Measurements from ENCODE around the gene BRAF.

BRAF gene

GRCh38 chr7:140902303-140902953 lies 22.3 kb downstream of the BRAF start:
- TF ChIP-seq PATZ1 (CRISPR knock-in tag; IDR thresholded peaks at IDR 0.05; ENCODE audit: borderline replicate concordance) (no peak), ISL1 (CRISPR knock-in tag; IDR thresholded peaks at IDR 0.05) (no peak), OSR1 (CRISPR knock-in tag; IDR thresholded peaks at IDR 0.05) (no peak), ZNF70 (CRISPR knock-in tag; IDR thresholded peaks at IDR 0.05) (no peak), CREB5 (CRISPR knock-in tag; IDR thresholded peaks at IDR 0.05; ENCODE audit: low read depth) (no peak), ZNF565 (CRISPR knock-in tag; conservative IDR thresholded peaks at IDR 0.05; ENCODE audit: low read depth) (no peak), BACH2 (CRISPR knock-in tag; IDR thresholded peaks at IDR 0.05; ENCODE audit: borderline replicate concordance) (no peak)
- ATAC-seq, result no peak

DNA sequence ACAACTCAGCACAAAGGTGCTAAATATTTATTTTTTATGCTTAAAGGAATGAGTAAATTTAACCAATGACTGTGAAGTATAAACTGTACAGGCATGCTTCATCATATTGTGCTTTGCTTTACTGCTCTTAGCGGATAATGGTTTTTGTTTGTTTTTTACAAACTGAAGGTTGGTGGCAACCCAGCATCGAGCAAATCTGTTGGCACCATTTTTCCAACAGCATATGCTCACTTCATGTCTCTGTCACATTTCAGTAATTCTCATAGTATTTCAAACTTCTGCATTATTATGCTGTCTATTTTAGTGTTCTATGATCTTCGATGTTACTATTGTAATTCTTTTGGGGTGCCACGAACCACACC lies 22.8 kb downstream of the BRAF start:
- no peak for ATAC-seq
- TF ChIP-seq RARB (CRISPR knock-in tag; IDR thresholded peaks at IDR 0.05) (no peak), GLIS3 (CRISPR knock-in tag; IDR thresholded peaks at IDR 0.05) (no peak), ZFP30 (CRISPR knock-in tag; IDR thresholded peaks at IDR 0.05) (no peak), ZNF8 (CRISPR knock-in tag; IDR thresholded peaks at IDR 0.05) (no peak), SNAI2 (CRISPR knock-in tag; IDR thresholded peaks at IDR 0.05) (no peak)
- TF ChIP-seq, protein P1, sequence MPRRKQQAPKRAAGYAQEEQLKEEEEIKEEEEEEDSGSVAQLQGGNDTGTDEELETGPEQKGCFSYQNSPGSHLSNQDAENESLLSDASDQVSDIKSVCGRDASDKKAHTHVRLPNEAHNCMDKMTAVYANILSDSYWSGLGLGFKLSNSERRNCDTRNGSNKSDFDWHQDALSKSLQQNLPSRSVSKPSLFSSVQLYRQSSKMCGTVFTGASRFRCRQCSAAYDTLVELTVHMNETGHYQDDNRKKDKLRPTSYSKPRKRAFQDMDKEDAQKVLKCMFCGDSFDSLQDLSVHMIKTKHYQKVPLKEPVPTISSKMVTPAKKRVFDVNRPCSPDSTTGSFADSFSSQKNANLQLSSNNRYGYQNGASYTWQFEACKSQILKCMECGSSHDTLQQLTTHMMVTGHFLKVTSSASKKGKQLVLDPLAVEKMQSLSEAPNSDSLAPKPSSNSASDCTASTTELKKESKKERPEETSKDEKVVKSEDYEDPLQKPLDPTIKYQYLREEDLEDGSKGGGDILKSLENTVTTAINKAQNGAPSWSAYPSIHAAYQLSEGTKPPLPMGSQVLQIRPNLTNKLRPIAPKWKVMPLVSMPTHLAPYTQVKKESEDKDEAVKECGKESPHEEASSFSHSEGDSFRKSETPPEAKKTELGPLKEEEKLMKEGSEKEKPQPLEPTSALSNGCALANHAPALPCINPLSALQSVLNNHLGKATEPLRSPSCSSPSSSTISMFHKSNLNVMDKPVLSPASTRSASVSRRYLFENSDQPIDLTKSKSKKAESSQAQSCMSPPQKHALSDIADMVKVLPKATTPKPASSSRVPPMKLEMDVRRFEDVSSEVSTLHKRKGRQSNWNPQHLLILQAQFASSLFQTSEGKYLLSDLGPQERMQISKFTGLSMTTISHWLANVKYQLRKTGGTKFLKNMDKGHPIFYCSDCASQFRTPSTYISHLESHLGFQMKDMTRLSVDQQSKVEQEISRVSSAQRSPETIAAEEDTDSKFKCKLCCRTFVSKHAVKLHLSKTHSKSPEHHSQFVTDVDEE (CRISPR knock-in tag; IDR thresholded peaks at IDR 0.05), result no peak
- TF ChIP-seq, protein P2, sequence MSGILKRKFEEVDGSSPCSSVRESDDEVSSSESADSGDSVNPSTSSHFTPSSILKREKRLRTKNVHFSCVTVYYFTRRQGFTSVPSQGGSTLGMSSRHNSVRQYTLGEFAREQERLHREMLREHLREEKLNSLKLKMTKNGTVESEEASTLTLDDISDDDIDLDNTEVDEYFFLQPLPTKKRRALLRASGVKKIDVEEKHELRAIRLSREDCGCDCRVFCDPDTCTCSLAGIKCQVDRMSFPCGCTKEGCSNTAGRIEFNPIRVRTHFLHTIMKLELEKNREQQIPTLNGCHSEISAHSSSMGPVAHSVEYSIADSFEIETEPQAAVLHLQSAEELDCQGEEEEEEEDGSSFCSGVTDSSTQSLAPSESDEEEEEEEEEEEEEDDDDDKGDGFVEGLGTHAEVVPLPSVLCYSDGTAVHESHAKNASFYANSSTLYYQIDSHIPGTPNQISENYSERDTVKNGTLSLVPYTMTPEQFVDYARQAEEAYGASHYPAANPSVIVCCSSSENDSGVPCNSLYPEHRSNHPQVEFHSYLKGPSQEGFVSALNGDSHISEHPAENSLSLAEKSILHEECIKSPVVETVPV (CRISPR knock-in tag; IDR thresholded peaks at IDR 0.05), result no peak

DNA sequence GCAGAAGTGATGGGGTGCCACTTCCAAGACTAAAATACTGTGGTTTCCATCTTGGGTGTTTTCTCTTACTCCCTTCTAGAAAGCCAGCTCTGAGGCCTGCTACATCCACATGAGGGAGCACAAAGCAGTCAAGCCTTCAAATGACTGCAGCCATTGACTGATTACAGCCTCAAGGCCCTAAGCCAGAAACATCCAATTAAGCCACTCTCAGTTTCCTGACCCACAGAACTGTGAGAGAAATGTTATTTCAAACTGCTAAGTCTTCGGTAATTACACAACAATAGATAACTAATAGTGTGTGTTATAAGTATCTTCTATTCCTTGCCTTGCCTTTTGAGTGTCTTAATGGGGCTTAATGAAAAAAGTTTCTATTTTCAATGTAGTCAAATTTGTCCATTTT lies 24.8 kb downstream of the BRAF start:
- TF ChIP-seq PPARA (CRISPR knock-in tag; IDR thresholded peaks at IDR 0.05; ENCODE audit: borderline replicate concordance), result no peak
- TF ChIP-seq, protein P1 (CRISPR knock-in tag; IDR thresholded peaks at IDR 0.05), result 0 out of 2 replicates have a peak, but pooled peaks have one; percentile 38
- peak; percentile 60; the same call in 1 of the 3 replicates for ATAC-seq

DNA sequence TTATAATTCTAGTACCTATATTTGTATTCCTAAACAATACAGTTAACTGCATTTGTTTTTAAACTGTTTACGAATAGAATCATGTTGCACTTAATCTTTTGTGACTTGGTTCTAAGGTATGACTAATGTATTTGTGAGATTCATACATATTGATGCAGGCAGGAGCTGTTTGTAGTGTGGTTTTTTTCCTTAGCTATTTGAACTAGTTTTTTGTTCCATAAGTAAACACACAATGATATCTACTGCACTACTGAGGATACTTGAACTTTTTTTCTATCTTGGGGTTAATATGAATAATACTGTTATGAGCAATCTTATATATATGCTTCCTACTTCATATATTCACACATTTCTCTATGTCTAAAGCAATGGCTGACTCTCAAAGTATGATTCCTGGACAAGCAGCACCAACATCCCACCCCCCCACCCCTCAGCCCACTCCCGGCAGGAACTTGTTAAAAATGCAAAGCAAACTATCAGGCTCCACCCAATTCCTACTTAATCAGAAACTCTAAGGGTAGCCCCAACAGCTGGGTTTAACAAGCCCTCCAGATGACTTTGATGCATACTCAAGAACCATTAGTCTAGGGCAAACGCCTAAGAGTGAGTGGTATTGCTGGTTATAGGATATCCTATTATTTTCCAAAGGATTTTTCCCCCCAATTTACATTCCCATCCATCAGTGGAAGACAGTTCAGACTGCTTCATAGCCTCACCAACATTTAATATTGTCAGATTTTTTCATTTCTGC lies 25.8 kb downstream of the BRAF start:
- peak; percentile 40; the same call in 2 of the 3 replicates for ATAC-seq
- TF ChIP-seq TCF4 (CRISPR knock-in tag; IDR thresholded peaks at IDR 0.05; ENCODE audit: borderline replicate concordance), result no peak
- TF ChIP-seq RARB (CRISPR knock-in tag; IDR thresholded peaks at IDR 0.05), result no peak
- TF ChIP-seq POU6F1 (CRISPR knock-in tag; IDR thresholded peaks at IDR 0.05; ENCODE audit: borderline replicate concordance, low read depth), result no peak
